Caco-2 (cell line): ENCODE measurements around the gene CTNND2. TPM values are rescaled to one million over a fixed set of nuclear protein-coding genes. Genes with fewer than 3 reads are reported as not detected.

ENCODE experiments used
- BruUV-seq: library from RNA; stranded (reverse); fragments of 400-500 nt; replicated peaks from 2 replicates; lab custom pipeline; 2021; lab: Mats Ljungman, UMichigan
- CTCF ChIA-PET: fragments of 300-600 bp; sonication (Branson Sonifier 250); formaldehyde crosslinking; loops from one replicate; lab custom pipeline; 2022; ENCODE audit warnings: antibody characterized with exemption; lab: Charles Lee
- POLR2A ChIA-PET: fragments of 300-600 bp; sonication (Branson Sonifier 250); formaldehyde crosslinking; loops from one replicate; lab custom pipeline; 2022; ENCODE audit warnings: antibody characterized with exemption; lab: Charles Lee
- DNase-seq, 2 experiments: peaks; one replicate each; pipeline versions ENCODE4 v3.0.0 to v3.0.0-alpha.2; 2020 to 2022
- H3K27me3 ChIP-seq: replicated peaks from 2 replicates; pipeline ENCODE4 v1.6.0; 2011; ENCODE audit warnings: low read length; ENCODE audit not compliant: control insufficient read depth, insufficient read depth
- H3K36me3 ChIP-seq: 2 replicates; pipeline ENCODE4 v1.5.1; 2011; ENCODE audit warnings: low read length; ENCODE audit not compliant: control insufficient read depth, insufficient read depth
- H3K4me1 ChIP-seq: fragments of 250-450 bp; sonication (Bioruptor Pico); 2 replicates; pipeline ENCODE4 v1.5.1; 2020; ENCODE audit warnings: mild to moderate bottlenecking
- H3K4me3 ChIP-seq: 2 replicates; pipeline ENCODE4 v1.5.1; 2011; ENCODE audit warnings: low read depth, mild to moderate bottlenecking, control low read depth, low read length
- H3K9me3 ChIP-seq: fragments of 250-450 bp; sonication (Bioruptor Pico); 2 replicates; pipeline ENCODE4 v1.5.1; 2020; ENCODE audit warnings: mild to moderate bottlenecking, moderate library complexity
- H3K27ac Mint-ChIP-seq: one replicate; pipeline ENCODE4 v1.8.0; 2022; ENCODE audit warnings: mixed read lengths; ENCODE audit not compliant: unreplicated experiment
- H3K27me3 Mint-ChIP-seq: one replicate; pipeline ENCODE4 v1.8.0; 2022; ENCODE audit warnings: mixed read lengths; ENCODE audit not compliant: insufficient read depth, unreplicated experiment
- H3K36me3 Mint-ChIP-seq: one replicate; pipeline ENCODE4 v1.8.0; 2022; ENCODE audit warnings: mild to moderate bottlenecking, mixed read lengths; ENCODE audit not compliant: insufficient read depth, unreplicated experiment
- H3K4me1 Mint-ChIP-seq: one replicate; pipeline ENCODE4 v1.8.0; 2022; ENCODE audit warnings: low read depth, mixed read lengths; ENCODE audit not compliant: unreplicated experiment
- H3K4me3 Mint-ChIP-seq: one replicate; pipeline ENCODE4 v1.8.0; 2022; ENCODE audit warnings: mild to moderate bottlenecking, moderate library complexity, mixed read lengths; ENCODE audit not compliant: unreplicated experiment
- H3K9me3 Mint-ChIP-seq: one replicate; pipeline ENCODE4 v1.8.0; 2022; ENCODE audit warnings: mixed read lengths; ENCODE audit not compliant: unreplicated experiment
- intact Hi-C: fragments of 100-400 bp; cut with micrococcal nuclease; formaldehyde crosslinking; loops from one replicate; pipeline ENCODE4 v1.10.0; 2022; ENCODE audit not compliant: unreplicated experiment
- total RNA-seq: library from RNA; stranded (reverse); gene quantifications from 2 replicates; pipeline ENCODE4 v1.2.3, GENCODE V29; 2022
- TF ChIP-seq, protein P1 (sequence below), 2 experiments: fragments of 200-600 bp in 1 of 2; IDR thresholded peaks; 1 replicate in 1 of 2; 2 replicates in 1 of 2; pipeline versions ENCODE4 v1.5.1 to v1.8.0; 2011 to 2022; ENCODE audit warnings: antibody characterized with exemption in 1 of 2, control low read depth in 1 of 2, inconsistent platforms in 1 of 2, low read depth in 1 of 2, low read length in 1 of 2, mild to moderate bottlenecking in 1 of 2, moderate library complexity in 1 of 2; ENCODE audit not compliant: insufficient read depth in 1 of 2, severe bottlenecking in 1 of 2, unreplicated experiment in 1 of 2

CTNND2 gene
- total RNA-seq, 1 experiment from 2014 or later: 0.32 TPM

DNA sequence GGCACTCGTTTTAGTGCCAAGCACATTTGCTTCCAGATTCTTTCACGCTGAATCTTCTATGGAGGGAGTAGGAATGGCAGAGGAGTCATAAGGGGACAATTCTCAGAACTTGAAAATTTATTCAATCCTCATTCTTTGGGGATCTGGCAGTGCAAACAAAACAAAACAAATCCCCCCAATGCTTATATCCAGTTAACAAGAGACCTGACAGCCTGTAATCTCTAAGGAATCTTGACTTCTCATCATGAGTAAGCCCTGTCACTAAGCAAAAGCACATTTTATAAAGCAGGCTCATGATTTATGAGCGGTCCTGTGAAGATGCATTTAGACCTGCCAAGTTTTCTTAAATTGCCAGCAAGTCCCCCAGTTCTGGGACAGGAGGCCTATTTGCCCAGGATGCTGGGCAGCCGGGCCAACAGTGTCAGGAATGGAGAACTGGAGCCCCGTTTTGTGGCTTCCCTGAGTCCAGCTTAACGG lies 513.9 kb downstream of the CTNND2 start:
- H3K36me3 Mint-ChIP-seq: no peaks in the 10 kb centered on the region
- Histone ChIP-seq H3K9me3 (no peaks in the 10 kb centered on the region), H3K36me3 (no peaks in the 10 kb centered on the region), H3K4me1 (no peaks in the 10 kb centered on the region), H3K27me3 (no peaks in the 10 kb centered on the region), H3K4me3 (no peak overlapping the region)
- H3K4me3 Mint-ChIP-seq: no peak overlapping the region
- H3K9me3 Mint-ChIP-seq: peaks cover 6% of the 10 kb centered on the region
- POLR2A ChIA-PET: no interaction called here
- H3K4me1 Mint-ChIP-seq: no peaks in the 10 kb centered on the region
- no peak overlapping the region for H3K27ac Mint-ChIP-seq
- CTCF ChIA-PET: no interaction called here
- intact Hi-C loops: no loop called here
- TF ChIP-seq, protein P1, sequence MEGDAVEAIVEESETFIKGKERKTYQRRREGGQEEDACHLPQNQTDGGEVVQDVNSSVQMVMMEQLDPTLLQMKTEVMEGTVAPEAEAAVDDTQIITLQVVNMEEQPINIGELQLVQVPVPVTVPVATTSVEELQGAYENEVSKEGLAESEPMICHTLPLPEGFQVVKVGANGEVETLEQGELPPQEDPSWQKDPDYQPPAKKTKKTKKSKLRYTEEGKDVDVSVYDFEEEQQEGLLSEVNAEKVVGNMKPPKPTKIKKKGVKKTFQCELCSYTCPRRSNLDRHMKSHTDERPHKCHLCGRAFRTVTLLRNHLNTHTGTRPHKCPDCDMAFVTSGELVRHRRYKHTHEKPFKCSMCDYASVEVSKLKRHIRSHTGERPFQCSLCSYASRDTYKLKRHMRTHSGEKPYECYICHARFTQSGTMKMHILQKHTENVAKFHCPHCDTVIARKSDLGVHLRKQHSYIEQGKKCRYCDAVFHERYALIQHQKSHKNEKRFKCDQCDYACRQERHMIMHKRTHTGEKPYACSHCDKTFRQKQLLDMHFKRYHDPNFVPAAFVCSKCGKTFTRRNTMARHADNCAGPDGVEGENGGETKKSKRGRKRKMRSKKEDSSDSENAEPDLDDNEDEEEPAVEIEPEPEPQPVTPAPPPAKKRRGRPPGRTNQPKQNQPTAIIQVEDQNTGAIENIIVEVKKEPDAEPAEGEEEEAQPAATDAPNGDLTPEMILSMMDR (IDR thresholded peaks at IDR 0.05; ENCODE audit: insufficient read depth in 1 of 2, low read depth in 1 of 2, low read length in 1 of 2, severe bottlenecking in 1 of 2, unreplicated experiment in 1 of 2): no peak
- DNase-seq: no peak
- BruUV-seq: no TSS peak
- no peaks in the 10 kb centered on the region for H3K27me3 Mint-ChIP-seq

DNA sequence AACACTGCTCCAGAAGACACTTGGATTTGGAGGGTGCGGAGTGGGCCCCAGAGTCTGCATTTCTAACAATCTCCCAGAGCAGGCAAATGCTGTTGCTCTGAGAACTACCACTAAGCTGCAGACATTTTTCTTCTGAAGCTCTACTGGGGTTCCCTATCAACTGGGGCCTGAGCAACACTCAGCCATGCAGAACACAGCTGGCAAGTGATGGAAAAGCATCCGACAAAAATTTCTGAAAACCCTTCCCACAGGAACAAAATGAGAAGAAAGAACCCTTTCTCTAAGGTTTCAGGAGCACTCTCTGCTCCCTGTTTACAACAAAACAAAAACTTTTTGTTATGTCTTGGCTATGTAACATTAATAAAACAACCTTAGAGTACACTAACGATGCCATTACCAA lies 516.9 kb downstream of the CTNND2 start:
- ChIA-PET POLR2A (no interaction called here), CTCF (no interaction called here)
- Mint-ChIP-seq H3K4me3 (no peak overlapping the region), H3K27me3 (no peaks in the 10 kb centered on the region), H3K4me1 (no peaks in the 10 kb centered on the region), H3K36me3 (no peaks in the 10 kb centered on the region), H3K9me3 (peaks cover 10% of the 10 kb centered on the region), H3K27ac (no peak overlapping the region)
- intact Hi-C loops: no loop called here
- Histone ChIP-seq H3K4me1 (no peaks in the 10 kb centered on the region), H3K9me3 (no peaks in the 10 kb centered on the region), H3K27me3 (no peaks in the 10 kb centered on the region), H3K36me3 (no peaks in the 10 kb centered on the region), H3K4me3 (no peak overlapping the region)
- TF ChIP-seq, protein P1 (IDR thresholded peaks at IDR 0.05; ENCODE audit: insufficient read depth in 1 of 2, low read depth in 1 of 2, low read length in 1 of 2, severe bottlenecking in 1 of 2, unreplicated experiment in 1 of 2): no peak
- DNase-seq: no peak
- BruUV-seq: no TSS peak

DNA sequence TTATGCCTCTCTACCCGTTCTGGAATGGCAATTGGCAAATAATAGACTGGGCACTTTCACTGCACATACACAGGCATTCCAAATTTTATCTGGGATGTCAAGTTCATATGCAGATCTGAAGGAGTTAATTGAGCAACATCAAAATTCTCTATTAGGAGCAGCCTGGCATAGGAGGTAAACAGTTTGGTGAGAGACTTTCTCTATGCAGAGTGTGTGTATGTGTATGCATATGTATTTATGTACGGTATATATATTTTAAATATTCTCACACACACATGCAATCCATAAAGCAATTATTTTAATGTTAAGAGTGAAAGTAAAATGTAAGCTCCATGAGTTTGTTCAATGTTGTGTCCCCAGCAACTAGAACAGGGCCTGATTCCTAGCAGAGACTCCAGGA lies 517.8 kb downstream of the CTNND2 start:
- Mint-ChIP-seq H3K4me1 (no peaks in the 10 kb centered on the region), H3K36me3 (no peaks in the 10 kb centered on the region), H3K4me3 (no peak overlapping the region), H3K27ac (no peak overlapping the region), H3K9me3 (peaks cover 14% of the 10 kb centered on the region), H3K27me3 (no peaks in the 10 kb centered on the region)
- Histone ChIP-seq H3K4me3 (no peak overlapping the region), H3K27me3 (no peaks in the 10 kb centered on the region), H3K36me3 (no peaks in the 10 kb centered on the region), H3K9me3 (no peaks in the 10 kb centered on the region), H3K4me1 (no peaks in the 10 kb centered on the region)
- ChIA-PET POLR2A (no interaction called here), CTCF (no interaction called here)
- no TSS peak for BruUV-seq
- TF ChIP-seq, protein P1 (IDR thresholded peaks at IDR 0.05; ENCODE audit: insufficient read depth in 1 of 2, low read depth in 1 of 2, low read length in 1 of 2, severe bottlenecking in 1 of 2, unreplicated experiment in 1 of 2): no peak
- intact Hi-C loops: no loop called here
- DNase-seq: no peak
